HG03565 (cell line): ENCODE results near the gene DDIAS.
"Not testable (repeated sequence)": the region's sequence is repeated elsewhere in the genome, so short reads cannot be mapped to it uniquely, and the experiment has no call there.

Experiments
- ATAC-seq: cut with Tn5 transposase; IDR thresholded peaks from one replicate; pipeline ENCODE4 v1.9.1; 2021; ENCODE audit warnings: mild to moderate bottlenecking, moderate library complexity; ENCODE audit not compliant: unreplicated experiment

Gene DDIAS, protein sequence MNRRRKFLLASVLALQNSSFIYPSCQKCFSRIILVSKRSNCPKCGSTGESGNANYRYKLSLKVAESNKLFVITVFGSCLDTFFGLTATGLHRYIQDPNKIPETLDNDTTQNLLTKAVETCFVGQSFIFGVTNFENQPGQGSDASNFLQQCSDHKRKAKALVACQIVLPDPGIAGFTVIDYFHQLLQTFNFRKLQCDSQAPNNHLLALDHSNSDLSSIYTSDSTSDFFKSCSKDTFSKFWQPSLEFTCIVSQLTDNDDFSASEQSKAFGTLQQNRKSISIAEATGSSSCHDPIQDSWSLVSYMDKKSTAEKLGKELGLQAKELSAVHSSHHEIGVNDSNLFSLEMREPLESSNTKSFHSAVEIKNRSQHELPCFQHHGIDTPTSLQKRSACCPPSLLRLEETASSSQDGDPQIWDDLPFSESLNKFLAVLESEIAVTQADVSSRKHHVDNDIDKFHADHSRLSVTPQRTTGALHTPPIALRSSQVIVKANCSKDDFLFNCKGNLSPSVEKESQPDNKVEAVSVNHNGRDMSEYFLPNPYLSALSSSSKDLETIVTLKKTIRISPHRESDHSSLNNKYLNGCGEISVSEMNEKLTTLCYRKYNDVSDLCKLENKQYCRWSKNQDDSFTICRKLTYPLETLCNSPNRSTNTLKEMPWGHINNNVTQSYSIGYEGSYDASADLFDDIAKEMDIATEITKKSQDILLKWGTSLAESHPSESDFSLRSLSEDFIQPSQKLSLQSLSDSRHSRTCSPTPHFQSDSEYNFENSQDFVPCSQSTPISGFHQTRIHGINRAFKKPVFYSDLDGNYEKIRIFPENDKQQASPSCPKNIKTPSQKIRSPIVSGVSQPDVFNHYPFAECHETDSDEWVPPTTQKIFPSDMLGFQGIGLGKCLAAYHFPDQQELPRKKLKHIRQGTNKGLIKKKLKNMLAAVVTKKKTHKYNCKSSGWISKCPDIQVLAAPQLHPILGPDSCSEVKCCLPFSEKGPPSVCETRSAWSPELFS

DNA sequence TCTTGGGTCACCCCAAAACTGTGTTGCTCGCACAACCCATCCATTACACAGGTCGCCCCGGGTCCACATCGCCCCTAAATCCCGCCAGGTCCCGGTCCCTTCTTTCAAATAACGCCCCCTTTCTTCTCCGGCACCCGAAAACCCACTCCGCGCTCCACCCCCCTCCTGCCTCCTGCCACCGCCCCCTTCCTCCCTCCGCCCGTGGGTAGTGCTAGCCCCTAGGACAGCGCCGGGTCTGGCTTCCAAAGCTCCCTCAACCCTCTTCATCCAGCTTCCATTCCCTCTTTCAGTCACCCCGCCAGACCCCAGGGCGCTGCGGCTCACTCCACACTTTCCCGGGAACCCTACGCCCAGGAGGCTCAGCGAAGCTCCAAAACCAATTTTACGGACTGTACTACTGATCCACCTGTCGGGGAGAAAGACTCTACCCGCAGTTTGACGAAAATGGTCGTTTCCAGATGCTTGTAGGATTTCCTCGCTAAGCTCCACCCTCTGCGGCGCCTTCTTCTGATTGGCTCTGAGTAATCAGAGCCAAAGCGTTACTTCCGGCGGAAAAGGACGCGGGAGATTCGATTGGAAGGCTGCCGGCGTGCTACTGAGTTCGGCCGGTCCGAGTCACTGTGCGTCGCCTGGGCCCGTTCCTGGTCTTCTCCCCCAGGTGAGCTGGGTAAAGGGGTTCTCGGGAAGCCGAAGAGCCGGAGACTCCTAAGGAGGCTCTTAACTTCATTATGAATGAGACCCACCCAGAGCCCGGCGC is at the start of gene DDIAS:
TSS of gene DDIAS (plus strand) at position 572 of the 757 bp plus-strand sequence. CDS start 13,003 bp downstream, outside the sequence.
- peak; percentile 70 for ATAC-seq

DNA sequence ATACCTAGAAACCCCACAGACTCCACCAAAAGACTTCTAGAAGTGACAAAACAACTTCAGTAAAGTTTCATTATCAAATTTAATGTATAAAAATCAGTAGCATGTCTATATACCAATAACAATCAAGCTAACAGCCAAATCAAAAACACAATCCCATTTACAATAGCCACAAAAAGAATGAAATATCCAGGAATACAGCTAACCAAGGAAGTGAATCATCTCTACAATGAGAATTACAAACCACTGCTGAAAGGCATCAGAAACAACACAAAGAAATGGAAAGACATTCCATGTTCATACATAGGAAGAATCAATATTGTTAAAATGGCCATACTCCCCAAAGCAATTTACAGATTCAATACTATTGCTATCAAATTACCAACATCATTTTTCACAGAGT is 47.3 kb upstream of the DDIAS start:
- no peak for ATAC-seq

DNA sequence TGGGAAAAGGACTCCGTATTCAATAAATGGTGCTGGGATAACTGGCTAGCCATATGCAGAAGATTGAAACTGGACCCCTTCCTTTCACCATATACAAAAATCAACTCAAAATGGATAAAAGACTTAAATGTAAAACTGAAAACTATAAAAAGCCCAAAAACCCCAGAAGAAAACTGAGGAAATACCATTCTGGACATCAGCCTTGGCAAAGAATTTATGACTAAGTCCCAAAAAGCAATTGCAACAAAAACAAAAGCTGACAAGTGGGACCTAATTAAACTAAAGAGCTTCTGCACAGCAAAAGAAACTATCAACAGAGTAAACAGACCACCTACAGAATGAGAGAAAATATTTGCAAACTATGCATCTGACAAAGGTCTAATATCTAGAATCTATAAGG is 46.6 kb upstream of the DDIAS start:
- ATAC-seq, result not testable (repeated sequence)

DNA sequence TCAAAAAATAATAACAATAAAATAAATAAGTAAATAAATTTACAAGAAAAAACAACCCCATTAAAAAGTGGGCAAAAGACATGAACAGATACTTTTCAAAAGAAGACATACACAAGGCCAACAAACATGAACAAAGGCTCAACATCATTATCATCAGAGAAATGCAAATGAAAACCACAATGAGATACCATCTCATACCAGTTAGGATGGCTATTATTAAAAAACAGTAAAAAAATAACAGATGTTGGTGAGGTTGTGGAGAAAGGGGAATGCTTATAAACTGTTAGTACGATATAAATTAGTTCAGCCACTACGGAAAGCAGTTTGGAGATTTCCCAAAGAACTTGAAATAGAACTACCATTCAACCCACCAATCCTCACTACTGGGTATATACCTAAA is 45.9 kb upstream of the DDIAS start:
- ATAC-seq, result no peak

DNA sequence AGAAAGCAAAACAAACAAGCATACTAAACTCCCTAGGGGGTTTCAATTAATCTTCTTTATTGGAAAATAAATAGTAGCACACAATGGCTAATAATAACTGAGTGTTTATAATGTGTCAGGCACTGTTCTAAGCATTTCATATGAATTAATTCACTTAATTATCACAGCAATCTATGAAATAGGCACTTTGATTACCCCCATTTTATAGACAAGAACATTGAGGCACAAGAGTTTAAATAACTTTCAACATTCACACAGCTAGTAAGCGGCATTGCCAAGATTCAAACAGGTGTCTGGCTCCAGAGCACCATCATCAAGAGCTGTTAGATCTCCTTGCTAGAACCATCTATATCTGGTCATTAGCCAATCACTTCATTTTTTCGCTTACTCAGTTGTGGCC is 44.4 kb upstream of the DDIAS start:
- ATAC-seq, result no peak

DNA sequence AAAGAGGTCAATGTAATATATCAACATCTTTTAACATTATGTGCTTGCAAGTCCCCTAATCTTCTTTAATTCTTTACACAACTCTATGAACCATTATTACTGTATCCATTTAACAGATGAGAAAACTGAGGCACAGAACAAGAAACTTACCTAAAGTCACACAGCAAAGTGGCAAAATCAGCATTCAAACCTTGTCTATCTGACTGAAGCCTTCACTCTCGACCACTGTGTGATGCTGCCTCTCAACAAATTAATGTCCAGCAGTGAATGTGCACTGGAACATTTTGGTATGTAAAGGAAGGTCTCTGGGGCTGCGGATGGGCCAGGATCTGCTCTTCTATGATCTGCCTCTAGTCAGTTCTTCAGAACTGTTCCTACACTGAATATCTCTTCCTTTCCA is 43.4 kb upstream of the DDIAS start:
- no peak for ATAC-seq

DNA sequence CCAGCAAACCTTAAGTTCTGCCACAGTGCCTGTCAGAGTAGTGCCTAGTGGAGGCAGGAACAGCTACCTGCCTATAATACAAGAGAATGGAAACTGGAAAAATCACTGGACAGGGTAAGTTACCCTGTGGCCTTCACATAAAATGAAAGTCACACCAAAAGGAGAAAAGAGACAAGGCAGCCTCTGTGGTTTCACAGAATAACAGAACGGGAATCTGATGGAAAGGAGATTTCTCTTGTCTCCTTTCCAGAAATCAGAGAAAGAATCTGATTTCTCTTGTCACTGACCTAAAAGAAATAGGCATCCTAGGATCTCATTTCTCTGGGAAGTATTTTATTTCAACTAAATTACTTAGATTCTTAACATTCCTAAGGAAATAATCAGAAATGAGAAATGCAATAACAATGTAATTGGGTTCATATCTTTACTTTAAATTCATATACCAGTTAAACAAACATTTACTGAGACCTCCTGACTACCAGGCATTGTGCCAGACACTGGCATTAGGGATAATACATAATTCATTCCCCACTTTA is 42.9 kb upstream of the DDIAS start:
- ATAC-seq, result no peak

DNA sequence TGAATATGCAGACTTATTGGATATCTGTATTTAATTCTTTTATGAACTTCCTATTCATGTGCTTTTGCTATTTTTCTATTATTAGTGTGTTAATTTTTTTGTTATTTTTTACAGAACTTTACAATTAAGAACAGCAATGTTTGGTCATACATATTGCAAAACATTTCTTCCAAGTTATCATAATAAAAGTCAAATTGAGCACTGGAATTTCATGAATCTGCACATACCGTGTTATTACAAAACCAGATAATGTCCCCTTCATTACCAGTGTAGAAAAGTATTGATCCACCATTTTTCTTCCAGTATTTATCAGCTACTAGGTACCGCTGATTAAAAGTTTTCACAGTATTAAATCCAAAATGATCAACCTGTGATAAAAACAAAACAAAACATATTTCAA is 41.8 kb upstream of the DDIAS start:
- ATAC-seq, result no peak

DNA sequence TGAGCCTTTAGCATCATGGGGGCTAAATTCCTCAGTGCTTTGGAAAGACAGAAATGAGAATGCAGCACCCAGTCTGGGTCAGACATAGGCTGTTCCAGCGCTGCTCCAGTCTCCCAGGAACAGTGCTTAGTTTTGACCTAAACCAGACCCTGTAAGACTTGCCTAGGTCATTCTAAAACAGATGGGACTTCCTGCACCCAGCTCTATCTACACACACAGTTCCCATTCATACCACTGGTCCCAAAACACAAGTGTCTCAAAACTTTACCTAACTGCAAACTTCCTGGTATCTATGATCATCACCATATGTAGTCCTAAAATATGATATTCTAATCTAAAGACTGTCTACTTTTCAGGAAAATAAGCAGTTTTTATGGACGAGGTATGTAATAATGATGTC is 39.2 kb upstream of the DDIAS start:
- no peak for ATAC-seq

DNA sequence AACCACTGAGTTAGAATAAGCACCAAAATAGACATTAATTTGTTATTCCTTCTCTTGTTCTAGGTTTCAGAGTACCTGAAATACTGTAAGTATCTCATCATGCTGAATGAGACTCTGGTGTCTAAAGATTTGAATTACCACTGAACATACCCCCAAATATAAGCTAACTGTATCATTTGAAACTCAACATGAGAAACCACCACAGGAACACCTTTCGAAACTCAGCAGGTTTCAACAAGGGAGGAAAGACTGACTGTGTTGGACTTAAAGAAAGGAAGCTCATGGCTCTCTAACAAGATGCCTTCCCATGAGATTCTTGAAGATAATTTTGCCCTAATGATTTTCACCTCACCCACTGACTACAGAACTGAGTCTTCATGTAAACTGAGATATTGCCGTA is 38.3 kb upstream of the DDIAS start:
- no peak for ATAC-seq

DNA sequence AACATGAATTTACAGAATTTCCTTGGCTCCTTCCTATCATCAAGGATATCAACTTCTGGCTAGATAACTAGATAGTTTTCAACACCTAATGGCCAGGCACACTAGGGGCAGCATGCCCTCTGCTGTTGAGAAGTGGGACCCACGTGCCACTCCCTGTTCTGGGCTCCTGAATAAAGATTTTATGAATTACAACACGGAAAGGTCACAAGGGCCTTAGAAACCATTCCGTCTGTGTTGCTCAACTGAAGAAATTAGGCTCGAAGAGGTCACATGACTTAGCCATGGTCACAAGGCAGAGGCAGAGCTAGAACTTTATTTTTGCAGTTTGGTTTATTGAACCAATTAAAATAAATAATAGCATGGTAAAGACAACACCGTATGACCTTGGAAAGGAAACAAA is 37.3 kb upstream of the DDIAS start:
- no peak for ATAC-seq

DNA sequence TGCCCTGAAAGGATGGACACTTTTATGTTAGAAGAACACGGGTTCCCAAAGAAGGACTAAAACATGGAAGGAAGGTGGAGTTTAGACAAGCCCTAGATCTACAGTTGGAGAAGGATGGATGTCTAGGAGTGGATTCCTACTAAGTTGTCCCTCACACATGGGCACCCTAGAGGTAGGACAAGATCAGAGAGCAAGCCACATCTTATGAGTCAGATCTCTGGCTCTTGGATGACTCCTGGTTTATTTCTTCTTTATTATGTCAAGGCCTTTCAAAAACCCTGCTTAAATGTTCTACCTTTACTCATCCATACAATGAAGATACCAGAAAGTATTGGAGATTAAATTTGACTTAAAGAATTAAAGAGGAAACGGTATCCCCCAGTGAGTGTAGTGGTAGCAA is 35.7 kb upstream of the DDIAS start:
- ATAC-seq, result no peak

DNA sequence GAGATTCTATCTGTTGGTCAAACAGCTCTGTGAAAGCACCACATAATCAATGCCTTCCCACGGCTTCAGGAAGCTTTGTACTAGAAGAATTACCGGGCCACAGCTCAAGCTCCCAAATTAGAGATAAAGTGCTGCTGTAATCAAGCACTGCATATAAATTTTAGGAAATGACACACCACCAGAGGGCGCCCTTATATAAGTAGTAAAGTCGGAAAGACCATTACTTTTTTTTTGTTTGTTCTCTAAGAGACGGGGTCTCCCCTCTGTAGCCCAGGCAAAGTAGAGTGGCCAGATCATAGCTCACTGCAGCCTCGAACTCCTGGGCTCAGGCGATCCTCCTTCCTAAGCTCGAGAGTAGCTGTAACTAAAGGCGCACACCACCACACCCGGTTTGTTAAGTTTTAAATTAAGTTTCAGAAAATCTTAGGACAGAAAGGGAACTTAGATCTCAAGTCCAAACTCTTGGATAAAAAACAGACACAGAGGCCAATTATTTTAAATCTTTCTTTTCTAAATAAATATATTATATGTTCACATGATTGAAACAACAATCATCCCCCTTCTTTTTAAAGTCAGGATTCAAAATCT is 33.9 kb upstream of the DDIAS start:
- ATAC-seq, result peak; percentile 36

DNA sequence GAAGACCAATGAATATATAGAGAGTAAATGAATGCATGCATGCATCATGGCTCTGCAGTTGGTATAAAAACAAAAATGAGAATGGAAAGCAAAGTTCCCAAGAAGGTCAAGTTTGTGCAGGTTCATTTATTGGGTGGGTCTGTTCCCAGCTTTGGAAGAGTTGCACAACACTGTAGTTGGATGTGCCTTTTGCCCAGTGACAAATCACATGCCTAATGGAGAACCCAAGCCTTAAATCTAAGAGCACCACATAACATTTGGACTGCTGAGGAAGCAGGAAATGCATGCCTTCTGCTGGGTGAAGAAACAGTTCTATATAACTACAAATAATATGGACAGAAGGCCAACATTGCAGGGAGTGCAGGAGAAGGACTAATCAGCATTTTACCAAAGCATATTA is 31.9 kb upstream of the DDIAS start:
- ATAC-seq, result no peak

DNA sequence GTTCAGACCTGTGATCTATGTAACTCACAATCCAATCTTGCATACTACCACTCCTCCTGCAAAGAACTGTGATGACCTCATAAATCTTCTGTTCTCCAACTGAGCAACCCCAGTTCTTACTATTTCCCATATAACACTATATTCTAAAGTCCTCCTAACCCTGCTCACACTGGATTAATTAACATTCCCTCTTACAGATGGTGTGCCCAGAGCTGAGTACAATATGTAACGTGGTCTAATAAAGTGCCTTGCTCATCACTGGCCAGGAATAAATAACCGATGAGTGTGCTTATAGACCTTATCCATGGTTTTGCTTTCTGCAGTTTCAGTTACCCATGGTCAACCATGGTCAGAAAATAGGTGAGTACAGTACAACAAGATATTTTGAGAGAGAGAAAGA is 29.9 kb upstream of the DDIAS start:
- ATAC-seq, result no peak

DNA sequence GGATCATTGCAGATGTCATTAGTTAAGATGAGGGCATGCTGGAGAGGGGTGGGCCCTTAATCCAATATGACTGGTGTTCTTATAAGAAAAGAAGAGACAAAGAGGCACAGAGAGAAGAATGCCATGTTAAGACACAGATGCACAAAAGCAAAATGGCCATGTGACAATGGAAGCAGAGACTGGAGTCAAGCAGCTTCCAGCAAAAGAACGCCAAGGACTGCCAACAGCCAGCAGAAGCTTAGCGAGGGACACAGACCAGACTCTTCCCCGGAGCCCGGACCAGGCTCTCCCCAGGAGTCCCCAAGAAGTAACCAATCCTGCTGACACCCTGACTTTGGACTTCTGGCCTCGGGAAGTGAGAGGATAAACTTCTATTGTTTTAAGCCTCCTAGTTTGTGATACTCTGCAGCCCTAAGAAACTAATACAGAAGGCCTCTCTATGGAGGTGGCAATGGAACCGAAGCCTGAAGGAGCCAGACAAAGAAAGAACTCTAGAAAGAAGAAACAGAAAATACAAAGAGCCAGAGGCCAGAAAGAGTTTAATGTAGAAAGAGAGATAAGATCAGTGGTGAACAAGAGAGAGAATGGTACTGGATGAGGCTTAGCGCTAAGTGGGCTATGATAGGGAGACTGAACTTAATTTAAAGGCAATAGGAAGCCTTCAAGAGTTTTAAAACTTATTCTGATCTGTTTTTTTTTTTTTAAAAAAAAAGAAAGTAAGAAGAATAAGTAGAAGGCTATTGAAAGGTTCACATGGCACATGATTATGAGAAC is 29.0 kb upstream of the DDIAS start:
- no peak for ATAC-seq

DNA sequence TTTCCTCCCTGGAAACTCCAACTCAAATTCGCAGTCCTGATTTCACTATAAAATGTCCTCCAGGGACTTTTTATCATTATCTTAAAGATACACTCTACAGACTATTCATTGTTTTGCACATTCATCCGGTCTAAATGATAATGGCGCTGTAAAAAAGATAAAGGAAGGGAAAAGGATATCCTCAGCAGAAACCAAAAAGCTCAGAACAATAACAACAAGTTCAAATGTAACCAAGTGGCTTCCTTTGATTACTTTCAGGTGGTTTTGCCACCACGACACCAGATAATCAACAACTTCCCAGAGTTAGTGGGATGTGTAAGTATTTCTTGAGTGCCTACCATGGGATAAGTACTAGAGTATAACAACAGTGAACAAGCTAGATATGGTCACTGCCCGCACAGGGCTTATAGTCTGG is 27.6 kb upstream of the DDIAS start:
- no peak for ATAC-seq

DNA sequence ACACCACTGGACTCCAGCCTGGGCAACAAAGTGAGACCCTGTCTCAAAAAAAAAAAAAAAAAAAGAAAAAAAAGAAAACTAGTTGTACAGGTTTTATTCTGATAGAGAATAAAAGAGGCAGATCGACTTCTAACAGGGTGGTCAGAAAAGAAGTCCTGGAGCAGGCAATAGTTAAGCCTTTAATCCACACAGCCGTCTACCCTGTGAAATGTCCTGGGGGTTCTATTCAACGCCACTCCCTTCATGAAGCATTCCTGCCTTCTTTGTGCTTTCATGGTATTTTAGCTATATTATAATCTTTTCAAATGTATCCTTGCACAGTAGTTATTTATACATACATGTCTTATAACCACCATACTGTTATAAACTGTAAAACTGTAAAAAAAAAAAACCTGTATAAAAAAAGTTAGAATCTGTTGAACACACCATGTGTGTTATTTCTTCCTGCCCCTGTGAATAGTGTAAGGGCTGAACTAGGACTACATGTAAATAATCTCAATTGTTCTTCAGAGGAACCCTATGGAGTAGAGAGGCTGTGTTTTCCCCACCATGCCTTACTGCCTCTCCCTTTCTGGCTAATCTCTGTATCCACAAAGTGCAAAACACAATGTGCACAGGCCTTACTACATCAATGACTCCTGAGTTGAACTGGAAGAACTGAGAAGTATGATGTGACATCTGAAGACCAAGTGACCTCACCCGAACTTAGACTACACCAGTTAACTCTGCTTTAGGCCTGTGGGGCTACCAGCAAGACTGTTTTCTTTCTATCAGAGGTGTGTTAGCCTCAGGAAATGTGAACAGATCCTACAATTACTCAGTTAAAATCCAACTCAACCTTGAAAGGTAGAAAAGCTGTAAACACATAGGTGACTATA is 26.7 kb upstream of the DDIAS start:
- ATAC-seq, result no peak

DNA sequence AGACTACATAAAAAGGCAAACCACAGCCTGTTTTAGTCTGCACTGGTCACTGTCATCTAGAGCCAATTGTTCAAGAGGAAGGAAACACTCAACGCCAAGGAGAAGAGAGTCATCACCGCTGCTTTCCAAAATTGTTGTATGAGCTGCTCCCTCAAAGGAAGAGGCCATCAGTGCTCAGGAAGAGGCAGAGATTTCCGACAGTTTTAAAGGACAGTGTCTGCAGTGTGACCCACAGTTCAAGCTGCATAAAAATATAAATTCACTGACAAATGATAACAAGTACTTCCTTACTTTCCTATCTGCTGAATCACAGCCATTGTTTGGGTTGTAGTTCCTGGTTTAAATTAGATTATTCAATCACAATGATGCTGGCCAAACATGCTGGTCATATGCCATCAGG is 17.7 kb upstream of the DDIAS start:
- ATAC-seq, result no peak
